ENCODE data around the gene PWWP2B.

PWWP2B gene

DNA sequence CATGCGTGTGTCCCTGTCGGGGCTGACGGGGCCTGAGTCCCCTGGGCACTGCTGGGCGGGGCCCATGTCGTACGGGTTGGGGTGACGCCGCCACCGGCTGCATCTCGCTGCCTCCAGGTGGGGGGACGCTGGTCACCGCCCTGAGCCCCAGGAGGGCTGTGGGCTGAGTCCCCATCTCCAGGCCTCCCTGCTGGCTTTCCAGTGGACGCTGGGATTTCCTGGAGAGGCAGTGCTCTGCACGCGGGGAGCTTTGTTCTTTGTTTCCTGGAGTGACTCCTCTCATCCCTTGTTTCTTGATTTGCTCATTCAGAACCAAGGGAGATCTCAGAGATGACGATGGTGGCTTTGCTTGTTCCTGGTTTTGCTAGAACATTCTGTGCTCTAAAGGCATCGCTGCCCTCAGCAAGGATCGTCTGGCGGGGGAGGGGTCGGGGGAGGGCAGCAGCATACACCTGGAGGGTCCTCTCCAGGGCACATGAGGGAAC, 21.0 kb downstream of the PWWP2B start:
- DNase-seq: no peak

DNA sequence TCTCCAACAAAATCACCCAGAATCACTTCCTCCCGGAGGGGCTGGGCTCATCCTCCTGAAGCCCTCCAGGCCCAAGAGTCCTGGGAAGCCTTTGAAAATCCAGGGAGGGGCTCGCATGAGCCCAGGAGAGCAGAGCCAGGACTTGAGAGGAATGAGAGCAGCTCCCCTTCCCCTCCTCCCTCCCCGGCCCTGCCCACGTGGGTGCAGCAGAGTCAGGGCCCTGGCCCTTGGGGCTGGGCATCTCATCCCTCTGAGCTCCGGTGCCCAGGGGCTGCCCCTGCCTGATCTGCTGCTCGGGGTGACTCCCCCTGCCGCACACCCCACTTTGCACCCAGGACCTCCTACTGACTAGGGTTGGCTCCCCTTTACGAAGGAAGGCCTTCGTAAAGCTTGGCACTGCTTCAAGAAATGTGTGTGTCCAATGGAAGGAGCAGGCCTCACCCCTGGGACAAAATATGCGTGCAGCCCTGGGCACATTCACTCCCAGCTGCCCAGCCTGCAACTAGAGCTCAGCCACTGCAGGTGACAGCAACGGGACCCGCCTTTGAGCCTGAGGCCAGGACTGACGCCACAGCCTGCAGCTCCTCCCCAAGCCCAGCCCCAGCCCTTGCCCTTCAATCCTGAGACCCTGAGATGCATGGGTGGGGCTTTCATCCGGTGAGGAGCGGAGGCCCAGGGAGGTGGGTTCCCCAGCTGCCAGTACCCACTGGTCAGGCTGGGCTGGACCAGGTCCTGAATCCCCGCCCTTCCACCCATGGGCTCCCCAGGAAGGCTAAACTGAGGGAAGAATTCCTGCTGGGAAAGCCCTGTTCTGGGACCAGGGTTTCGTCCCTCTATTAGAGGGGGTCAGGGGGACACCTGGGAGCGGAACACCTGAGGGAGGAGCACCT, 21.8 kb downstream of the PWWP2B start:
- no peak for DNase-seq

DNA sequence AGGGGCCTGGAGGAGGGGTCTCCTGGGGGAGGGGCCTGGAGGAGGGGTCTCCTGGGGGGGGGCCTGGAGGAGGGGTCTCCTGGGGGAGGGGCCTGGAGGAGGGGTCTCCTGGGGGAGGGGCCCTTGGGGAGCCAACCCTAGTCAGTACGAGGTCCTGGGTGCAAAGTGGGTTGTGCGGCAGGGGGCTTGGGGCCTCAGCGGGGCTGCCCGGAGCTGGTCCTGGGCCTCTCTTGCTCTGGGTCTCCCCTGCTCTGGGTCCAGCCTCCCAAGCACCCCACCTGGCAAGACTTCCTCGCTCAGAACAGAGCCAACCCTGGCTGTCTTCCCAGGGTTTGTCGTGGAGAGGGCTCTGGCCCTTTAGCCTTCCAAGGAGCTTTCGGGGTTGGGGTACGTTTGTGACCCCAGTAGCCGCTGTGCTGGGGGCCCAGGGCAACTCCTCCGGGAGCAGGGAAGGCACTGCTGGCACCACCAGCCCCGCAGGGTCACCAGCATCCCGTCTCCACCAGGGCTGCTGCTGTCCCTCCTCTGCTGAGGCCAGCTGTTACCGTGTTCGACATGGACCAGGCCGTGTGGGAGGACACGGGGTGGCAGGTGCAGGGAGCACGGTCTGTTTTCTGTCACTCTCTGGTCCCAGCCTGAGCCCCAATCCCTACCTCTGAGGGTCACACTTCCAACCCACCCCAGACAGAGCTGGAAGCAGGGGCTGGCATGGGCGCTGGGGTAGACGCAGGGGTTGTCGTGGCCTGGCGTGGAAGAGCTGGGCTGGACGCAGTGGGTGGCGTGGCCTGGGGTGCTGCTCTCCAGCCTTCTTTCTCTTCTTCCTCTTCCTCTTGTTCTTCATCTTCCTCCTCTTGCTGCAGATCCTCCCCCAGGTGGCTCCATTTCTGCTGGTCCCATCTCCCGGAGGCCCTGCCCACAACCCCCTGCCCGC, 22.8 kb downstream of the PWWP2B start:
- DNase-seq: no peak

- DNase-seq: no peak
These were observed 23.5 kb downstream of the PWWP2B start for GRCh38 chr10:132420469-132420980.

GRCh38 chr10:132420981-132421846, 24.2 kb downstream of the PWWP2B start:
- DNase-seq: peak in 8 of 56 donors; percentile 24 to 65 (median 35)

GRCh38 chr10:132421847-132422751, 25.1 kb downstream of the PWWP2B start:
- peak in 1 of 56 donors; percentile 12 for DNase-seq

DNA sequence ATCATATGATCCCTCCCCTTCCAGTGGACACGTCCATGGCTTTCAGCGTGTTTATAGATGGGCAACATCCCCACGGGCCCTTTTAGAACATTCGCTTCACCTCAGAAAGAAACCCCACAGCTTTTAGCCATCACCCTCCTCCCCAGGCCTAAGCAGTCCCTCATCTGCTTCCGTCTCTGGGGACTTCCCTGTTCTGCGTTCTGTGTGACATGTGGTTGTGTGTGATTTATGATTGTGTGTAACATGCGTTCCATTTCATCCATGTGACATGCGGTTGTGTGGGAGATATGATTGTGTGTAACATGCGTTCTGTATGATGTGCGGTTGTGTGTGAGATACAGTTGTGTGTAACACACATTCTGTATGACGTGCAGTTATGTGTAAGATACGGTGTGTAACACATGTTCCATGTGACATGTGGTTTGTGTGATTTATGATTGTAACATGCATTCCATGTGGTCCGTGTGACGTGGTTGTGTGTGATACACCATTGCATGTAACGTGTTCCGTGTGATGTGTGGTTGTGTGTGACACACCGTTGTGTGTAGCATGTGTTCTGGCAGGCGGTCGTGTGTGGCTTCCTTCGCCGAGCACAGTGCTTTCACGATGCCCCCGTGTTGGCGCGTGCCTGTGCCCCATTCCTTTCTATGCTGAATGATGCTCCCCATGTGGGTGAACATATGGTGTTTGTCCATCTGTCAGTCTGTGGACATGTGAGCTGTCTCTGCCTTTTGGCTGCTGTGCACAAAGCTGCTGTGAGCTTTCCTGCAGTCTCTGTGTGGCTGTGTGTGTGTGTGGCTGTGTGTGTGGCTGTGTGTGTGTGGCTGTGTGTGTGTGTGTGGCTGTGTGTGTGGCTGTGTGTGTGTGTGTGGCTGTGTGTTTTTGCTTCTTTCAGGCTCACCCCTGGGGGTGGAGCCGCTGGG, 26.2 kb downstream of the PWWP2B start:
- no peak for DNase-seq

DNA sequence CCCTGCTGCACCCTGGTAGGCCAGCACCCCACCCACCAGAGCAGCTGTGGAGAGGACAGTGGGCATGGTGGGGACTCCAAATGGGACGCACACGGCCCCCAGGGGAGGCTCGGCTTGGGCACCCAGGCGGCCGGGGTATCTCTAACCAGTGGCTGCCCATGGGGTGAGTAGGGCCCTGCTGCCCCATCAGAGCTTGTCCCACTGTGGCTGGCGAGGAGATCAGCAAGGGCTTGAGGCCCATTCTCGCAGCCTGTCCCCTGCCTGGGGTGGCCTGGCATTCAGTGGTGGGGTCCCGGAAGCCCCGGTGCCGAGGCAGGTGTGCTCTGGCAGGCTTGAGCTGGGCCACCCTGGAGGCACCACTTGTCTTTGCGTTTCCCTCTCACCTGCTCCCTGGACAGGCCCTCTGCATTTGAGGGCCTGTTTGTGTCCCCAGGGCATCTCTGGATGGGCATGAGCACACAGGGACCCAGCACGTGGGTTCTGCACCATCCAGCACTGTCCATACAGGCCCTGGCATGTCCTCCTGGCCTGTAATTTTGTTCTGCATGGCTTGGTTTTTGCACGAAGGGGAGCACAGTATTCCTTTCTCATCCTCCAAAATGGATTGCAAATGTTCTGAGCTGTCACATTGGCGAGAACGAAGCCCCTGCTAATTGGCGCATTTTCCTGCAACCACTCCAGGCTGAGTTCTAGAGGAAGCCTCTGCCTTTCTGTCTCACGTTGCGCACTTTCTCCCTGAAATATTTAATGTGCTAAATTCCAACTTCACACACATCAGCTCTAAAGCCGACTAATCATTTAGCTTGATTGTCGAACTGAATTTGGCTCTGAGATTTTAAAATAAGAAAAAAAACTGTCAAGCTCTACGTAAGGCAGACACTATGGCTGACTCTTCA, 27.2 kb downstream of the PWWP2B start:
- DNase-seq: peak in 10 of 56 donors; percentile 16 to 64 (median 36)

- no peak for DNase-seq
These were observed 28.2 kb downstream of the PWWP2B start for GRCh38 chr10:132425029-132425756.

DNA sequence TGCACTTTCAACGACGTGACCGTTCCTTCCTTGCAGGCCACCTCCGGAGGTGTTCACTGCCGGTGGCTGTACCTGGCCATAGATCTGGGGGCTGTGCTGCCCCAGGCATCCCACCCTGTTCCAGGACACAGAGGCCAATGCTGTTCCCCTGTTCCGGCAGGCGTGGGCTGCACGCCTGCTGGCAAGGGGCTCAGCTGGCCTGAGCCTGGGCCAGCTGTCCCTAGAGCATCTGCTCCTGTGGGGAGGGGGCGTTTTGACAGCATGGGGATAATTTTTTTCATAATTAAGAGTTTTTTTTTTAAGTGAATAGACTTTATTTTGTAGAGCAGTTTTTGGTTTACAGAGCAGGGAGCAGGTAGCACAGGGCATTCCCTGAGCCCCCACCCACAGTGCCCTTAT, 28.8 kb downstream of the PWWP2B start:
- no peak for DNase-seq

- no peak for DNase-seq
These were observed 30.2 kb downstream of the PWWP2B start for GRCh38 chr10:132427006-132427771.

DNA sequence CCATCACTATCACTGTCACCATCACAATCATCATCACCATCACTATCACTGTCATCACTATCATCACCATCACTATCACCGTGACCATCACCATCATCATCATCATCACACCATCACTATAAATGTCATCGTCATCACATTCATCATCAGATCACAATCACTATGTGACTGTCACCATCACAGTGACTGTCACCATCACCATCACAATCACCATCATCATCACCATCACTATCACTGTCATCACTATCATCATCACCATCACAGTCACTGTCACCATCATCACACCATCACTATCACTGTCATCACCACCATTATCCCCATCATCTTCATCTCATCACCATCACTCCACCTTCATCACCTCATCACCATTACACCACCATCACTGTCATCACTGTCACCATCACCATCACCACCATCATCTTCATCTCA, 31.0 kb downstream of the PWWP2B start:
- DNase-seq: no peak

DNA sequence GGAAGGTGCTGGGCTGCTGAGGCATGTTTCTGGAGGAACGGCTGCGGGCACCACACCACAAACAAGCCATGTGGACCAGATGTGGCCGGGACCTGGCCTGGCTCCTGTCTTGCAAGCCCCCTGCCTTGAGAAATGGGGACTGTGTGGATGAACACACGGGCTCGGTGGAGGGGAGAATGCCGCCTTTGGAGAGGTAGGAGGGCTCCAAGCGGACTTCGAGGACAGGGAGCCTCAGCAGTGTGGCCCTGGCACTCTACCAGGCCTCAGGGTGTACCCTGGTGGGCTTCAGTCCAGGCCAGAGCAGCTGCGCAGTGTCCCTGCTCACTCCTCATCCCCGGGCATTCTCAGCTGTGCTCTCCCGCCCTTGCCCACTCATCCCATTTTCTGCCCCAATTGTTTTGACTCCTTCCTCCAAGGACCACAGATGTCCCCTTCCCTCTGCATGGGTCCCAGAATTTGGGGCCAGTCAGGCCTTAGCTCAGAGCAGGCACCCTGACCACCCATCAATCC, 31.5 kb downstream of the PWWP2B start:
- DNase-seq: no peak

GRCh38 chr10:132429281-132430230, 32.6 kb downstream of the PWWP2B start:
- peak in 36 of 56 donors; percentile 26 to 86 (median 56) for DNase-seq
